GM12891 (cell line): ENCODE measurements around the gene TESK2.

Source experiments
- PAX5 ChIP-seq: IDR thresholded peaks from 2 replicates; pipeline ENCODE4 v1.6.1; 2011; ENCODE audit warnings: low read length, moderate library complexity, mild to moderate bottlenecking; ENCODE audit not compliant: insufficient read depth, severe bottlenecking
- POLR2A ChIP-seq: IDR thresholded peaks from 2 replicates; pipeline ENCODE4 v1.6.1; 2011; ENCODE audit warnings: low read depth, low read length, control low read depth
- POLR2AphosphoS5 ChIP-seq: IDR thresholded peaks from 2 replicates; pipeline ENCODE4 v1.6.1; 2011; ENCODE audit warnings: low read depth, low read length, control low read depth
- POU2F2 ChIP-seq: IDR thresholded peaks from 2 replicates; pipeline ENCODE4 v1.6.1; 2011; ENCODE audit warnings: low read depth, mild to moderate bottlenecking, control low read depth, low read length, moderate library complexity
- TAF1 ChIP-seq: IDR thresholded peaks from 2 replicates; pipeline ENCODE4 v1.6.1; 2011; ENCODE audit warnings: low read depth, low read length, control low read depth

- TF ChIP-seq POLR2A (no peak), POLR2AphosphoS5 (no peak), TAF1 (no peak), POU2F2 (no peak), PAX5 (no peak)
Observed at GRCh38 chr1:45335855-45336324, 155.1 kb downstream of the TESK2 start.
